Spleen (tissue), 11 donors: ENCODE results near the gene VAMP3. TPM values are rescaled to one million over a fixed set of nuclear protein-coding genes. Genes with fewer than 3 reads are reported as not detected.

Experiments
- DNase-seq: peaks from one replicate; pipeline ENCODE4 v3.0.0-alpha.2; 2020
- H3K27ac ChIP-seq, 8 donors: fragments of 200-600 bp; sonication (generic) in 7 of 8; 1 replicate in 4 of 8; 2 replicates in 4 of 8; pipeline versions ENCODE4 v1.5.0 to v1.8.0; 2016 to 2021; ENCODE audit warnings: inconsistent platforms in 4 of 8, mild to moderate bottlenecking in 4 of 8, moderate library complexity in 1 of 8
- H3K27me3 ChIP-seq, 7 donors: fragments of 200-600 bp; sonication (generic) in 6 of 7; replicated peaks in 1 of 7; 1 replicate in 4 of 7; 2 replicates in 3 of 7; pipeline versions ENCODE4 v1.5.0 to v1.8.0; 2016 to 2021; ENCODE audit warnings: inconsistent platforms in 3 of 7, mild to moderate bottlenecking in 1 of 7
- H3K36me3 ChIP-seq, 6 donors: fragments of 200-600 bp; sonication (generic) in 5 of 6; 1 replicate in 4 of 6; 2 replicates in 2 of 6; pipeline versions ENCODE4 v1.5.0 to v1.8.0; 2016 to 2021; ENCODE audit warnings: inconsistent platforms in 2 of 6
- H3K4me1 ChIP-seq, 6 donors: fragments of 200-600 bp; sonication (generic) in 5 of 6; 1 replicate in 3 of 6; 2 replicates in 3 of 6; pipeline versions ENCODE4 v1.5.0 to v1.8.0; 2016 to 2021; ENCODE audit warnings: inconsistent platforms in 3 of 6
- H3K4me3 ChIP-seq, 8 donors: fragments of 200-600 bp; sonication (generic) in 7 of 8; 1 replicate in 4 of 8; 2 replicates in 4 of 8; pipeline versions ENCODE4 v1.5.0 to v1.8.0; 2016 to 2021; ENCODE audit warnings: inconsistent platforms in 4 of 8, mild to moderate bottlenecking in 4 of 8, moderate library complexity in 2 of 8
- H3K9me3 ChIP-seq, 8 donors: fragments of 200-600 bp; sonication (generic) in 7 of 8; 1 replicate in 4 of 8; 2 replicates in 4 of 8; pipeline versions ENCODE4 v1.5.0 to v1.8.0; 2016 to 2021; ENCODE audit warnings: inconsistent platforms in 4 of 8
- POLR2A ChIP-seq, 3 donors: fragments of 450-650 bp; IDR thresholded peaks; one replicate each; pipeline ENCODE4 v1.5.1; 2017; ENCODE audit warnings: antibody characterized with exemption in 3 of 3, mild to moderate bottlenecking in 1 of 3
- POLR2AphosphoS5 ChIP-seq, 3 donors: sonication (generic); formaldehyde crosslinking; IDR thresholded peaks; one replicate each; pipeline ENCODE4 v1.5.1; 2017; ENCODE audit warnings: antibody characterized with exemption in 3 of 3
- WGBS, 5 donors: extraction: QIAGEN DNeasy Blood & Tissue Kit in 3 of 5; methylation state at CpG; one replicate each; pipeline versions ENCODE4 v1.1.5 to v1.1.7; 2013 to 2018; 5-methylcytosine and 5-hydroxymethylcytosine counted together
- intact Hi-C: fragments of 100-400 bp; cut with DNase I; formaldehyde crosslinking; loops from one replicate; pipeline ENCODE4 v1.15.0; 2023; ENCODE audit warnings: low total_unique reads
- polyA plus RNA-seq, 3 donors: library from polyadenylated mRNA; stranded (reverse); fragments of 200-250 nt; gene quantifications; one replicate each; pipeline ENCODE4 v1.2.1, GENCODE V29; 2013
- total RNA-seq, 7 donors: library from RNA; depleted of rRNA in 3 of 7; stranded (reverse); fragments of >200 nt in 3 of 7; fragmentation: NEBNext Ultra II Directional in 4 of 7; extraction: Animal tissue kit (Norgen Biotek cat#: 25700) in 4 of 7; gene quantifications; one replicate each; pipeline versions ENCODE4 v1.1.0 to v1.2.1, GENCODE V29; 2016 to 2021
- TF ChIP-seq, protein P1 (sequence below), 11 experiments: fragments of 200-600 bp in 7 of 11; fragments of 450-650 bp in 4 of 11; sonication (generic) in 4 of 11; IDR thresholded peaks in 8 of 11; conservative IDR thresholded peaks in 3 of 11; 1 replicate in 7 of 11; 2 replicates in 4 of 11; pipeline versions ENCODE4 v1.4.0 to v1.8.0; 2016 to 2021; ENCODE audit warnings: antibody characterized with exemption in 11 of 11, inconsistent platforms in 4 of 11, mild to moderate bottlenecking in 1 of 11
- donor health status: healthy with polysubstance abuse.
- donor health status: DM: no; HTN: no; CAD: no; lungs with moderate emphysema.
- donor health status: DM: no; HTN: no; CAD: no.
- donor health status: Bipolar disorder and iron deficiency.
- donor health status: healthy.
- donor health status: DM: no; HTN: no; CAD: no.
- donor health status: DM: yes; HTN: yes; CAD: no.

Gene VAMP3
- total and polyA plus RNA-seq, 10 donors = 29.9 to 181 (median 81.6) TPM

DNA sequence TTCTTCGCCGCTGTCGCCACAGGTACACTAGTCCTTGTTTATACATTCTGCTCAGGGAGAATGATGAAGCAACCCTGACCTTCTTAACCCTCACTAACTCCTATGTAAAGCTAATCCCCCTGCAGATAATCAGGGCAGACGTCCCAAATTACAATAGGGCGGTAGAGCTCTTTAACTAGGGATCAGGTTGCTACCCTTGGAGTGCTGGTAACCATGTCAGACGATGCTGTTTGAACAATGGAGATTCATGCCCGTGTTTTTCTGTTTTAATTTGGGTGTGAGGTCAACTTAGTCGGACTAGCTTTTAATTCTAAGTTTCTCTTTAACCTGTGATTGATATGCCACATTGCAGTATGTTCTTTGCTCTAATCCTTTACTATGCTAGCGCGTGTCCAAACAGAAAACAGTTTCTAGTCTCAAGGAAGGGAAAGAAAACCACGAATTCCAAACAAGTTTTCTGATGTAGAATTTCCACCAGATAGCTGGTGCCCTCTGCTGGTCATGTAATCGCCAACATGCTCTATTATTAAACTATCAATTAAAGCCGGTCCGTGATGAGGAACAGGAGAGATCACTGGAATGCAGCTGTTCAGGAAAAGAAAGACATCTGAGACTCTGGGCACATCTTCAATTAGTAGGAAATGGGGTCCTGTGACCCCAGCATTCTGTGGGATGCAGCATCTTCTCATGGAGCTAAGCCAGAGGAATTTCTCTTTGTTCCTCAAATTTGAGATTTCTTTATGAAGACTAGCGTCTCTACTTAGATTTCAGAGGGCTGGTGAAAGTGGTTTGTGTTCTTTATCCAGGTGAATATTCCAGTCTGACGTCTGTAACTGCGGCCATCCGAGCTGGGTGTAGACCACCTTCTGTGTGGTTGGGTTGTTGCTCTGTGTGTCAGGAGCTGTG lies 18.3 kb upstream of the VAMP3 start:
- TF ChIP-seq, protein P1, sequence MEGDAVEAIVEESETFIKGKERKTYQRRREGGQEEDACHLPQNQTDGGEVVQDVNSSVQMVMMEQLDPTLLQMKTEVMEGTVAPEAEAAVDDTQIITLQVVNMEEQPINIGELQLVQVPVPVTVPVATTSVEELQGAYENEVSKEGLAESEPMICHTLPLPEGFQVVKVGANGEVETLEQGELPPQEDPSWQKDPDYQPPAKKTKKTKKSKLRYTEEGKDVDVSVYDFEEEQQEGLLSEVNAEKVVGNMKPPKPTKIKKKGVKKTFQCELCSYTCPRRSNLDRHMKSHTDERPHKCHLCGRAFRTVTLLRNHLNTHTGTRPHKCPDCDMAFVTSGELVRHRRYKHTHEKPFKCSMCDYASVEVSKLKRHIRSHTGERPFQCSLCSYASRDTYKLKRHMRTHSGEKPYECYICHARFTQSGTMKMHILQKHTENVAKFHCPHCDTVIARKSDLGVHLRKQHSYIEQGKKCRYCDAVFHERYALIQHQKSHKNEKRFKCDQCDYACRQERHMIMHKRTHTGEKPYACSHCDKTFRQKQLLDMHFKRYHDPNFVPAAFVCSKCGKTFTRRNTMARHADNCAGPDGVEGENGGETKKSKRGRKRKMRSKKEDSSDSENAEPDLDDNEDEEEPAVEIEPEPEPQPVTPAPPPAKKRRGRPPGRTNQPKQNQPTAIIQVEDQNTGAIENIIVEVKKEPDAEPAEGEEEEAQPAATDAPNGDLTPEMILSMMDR (IDR thresholded peaks at IDR 0.05 in 8 of 11, conservative IDR thresholded peaks at IDR 0.05 in 3 of 11) = peak; percentile 42 to 86 (median 74)
- TF ChIP-seq POLR2A (IDR thresholded peaks at IDR 0.05) = no peak
- intact Hi-C loops = loop anchor here (2.0 kb wide), 1 partner anchor 86 kb away; no protein-coding TSS in a partner anchor
- Histone ChIP-seq H3K9me3 (no peaks in the 10 kb centered on the region), H3K27ac (peak overlapping the region in 2 of 8 donors; percentile 9 to 19), H3K4me3 (peak overlapping the region in 2 of 8 donors; percentile 4 to 48), H3K4me1 (peaks cover 6 to 47% (median 29%) of the 10 kb centered on the region in 6 donors), H3K27me3 (no peaks in the 10 kb centered on the region), H3K36me3 (peaks cover 0 to 10% (median 0%) of the 10 kb centered on the region in 6 donors)
- no peak for DNase-seq
- 29 to 37% (median 35%) methylated on average over 18 of the region's 18 CpGs for WGBS, 5 donors

DNA sequence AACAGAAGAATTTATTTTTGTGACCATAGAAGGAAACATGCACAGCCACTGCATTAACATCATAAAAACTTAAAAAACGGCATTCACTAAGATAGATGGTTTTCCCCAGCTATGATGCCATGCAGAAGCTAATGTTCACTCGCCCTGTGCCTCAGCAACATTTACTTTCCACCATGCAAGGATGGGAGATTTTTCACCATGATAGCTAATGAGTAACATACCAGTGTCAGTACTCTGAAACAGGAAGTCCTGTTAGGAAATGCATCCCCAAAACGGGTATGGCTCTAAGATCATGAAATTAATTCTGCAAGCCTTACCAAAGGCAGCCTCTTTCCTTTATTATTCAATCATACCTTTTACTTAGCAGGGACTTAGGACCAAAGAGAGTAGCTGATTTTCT lies 17.5 kb upstream of the VAMP3 start:
- Histone ChIP-seq H3K27ac (no peak overlapping the region), H3K4me3 (no peak overlapping the region), H3K27me3 (no peaks in the 10 kb centered on the region), H3K4me1 (peaks cover 6 to 46% (median 29%) of the 10 kb centered on the region in 6 donors), H3K9me3 (no peaks in the 10 kb centered on the region), H3K36me3 (peaks cover 0 to 10% (median 0%) of the 10 kb centered on the region in 6 donors)
- no peak for DNase-seq
- intact Hi-C loops = loop anchor here (2.0 kb wide), 1 partner anchor 87 kb away; no protein-coding TSS in a partner anchor
- TF ChIP-seq POLR2AphosphoS5 (IDR thresholded peaks at IDR 0.05) = no peak
- TF ChIP-seq POLR2A (IDR thresholded peaks at IDR 0.05) = no peak
- TF ChIP-seq, protein P1 (IDR thresholded peaks at IDR 0.05 in 8 of 11, conservative IDR thresholded peaks at IDR 0.05 in 3 of 11) = no peak
- WGBS, 5 donors = 31 to 44% (median 37%) methylated on average over 3 of the region's 3 CpGs

DNA sequence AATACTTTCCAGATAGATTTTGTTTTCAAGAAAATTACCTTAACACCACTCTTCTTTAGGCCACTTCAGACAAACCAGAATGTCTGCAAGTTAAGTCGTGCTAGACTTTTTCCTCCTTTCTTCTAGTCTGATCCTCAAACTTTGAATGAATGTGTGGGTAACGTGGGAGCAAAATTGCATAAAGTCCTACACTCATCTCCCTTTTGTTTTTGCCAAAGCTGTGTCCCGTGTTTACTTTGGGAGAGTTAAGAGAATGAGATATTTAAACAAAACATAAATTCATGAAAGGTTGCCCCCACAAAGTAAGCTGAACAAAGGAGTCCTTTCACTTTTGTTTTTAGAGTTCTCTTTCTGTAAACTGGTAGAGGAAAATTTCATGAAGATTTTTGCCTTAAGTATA lies 16.9 kb upstream of the VAMP3 start:
- Histone ChIP-seq H3K4me1 (peaks cover 6 to 40% (median 29%) of the 10 kb centered on the region in 6 donors), H3K27me3 (no peaks in the 10 kb centered on the region), H3K4me3 (no peak overlapping the region), H3K9me3 (no peaks in the 10 kb centered on the region), H3K27ac (no peak overlapping the region), H3K36me3 (peaks cover 0 to 10% (median 0%) of the 10 kb centered on the region in 6 donors)
- TF ChIP-seq, protein P1 (IDR thresholded peaks at IDR 0.05 in 8 of 11, conservative IDR thresholded peaks at IDR 0.05 in 3 of 11) = no peak
- TF ChIP-seq POLR2AphosphoS5 (IDR thresholded peaks at IDR 0.05) (no peak), POLR2A (IDR thresholded peaks at IDR 0.05) (no peak)
- DNase-seq = no peak
- WGBS, 5 donors = 69 to 81% (median 73%) methylated on average over 3 of the region's 3 CpGs
- intact Hi-C loops = no loop called here

DNA sequence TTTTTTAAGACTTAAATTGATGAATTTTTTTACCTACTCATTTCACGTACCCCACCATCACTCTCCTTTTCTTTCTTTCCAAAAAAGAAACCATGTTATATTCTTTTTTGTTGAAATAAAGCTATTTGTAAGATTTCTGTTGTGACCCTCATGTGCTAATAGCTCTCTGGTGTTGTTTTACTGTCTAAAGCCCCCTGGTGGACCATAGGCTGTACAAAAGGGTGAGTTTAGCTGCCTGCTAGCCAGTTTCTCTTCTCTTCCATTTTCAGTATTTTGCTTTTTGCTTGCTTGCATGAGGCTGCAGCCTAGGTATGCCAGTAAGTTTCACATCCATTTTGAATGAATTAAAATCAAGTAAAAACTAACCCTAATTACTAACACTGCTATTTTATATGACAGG lies 15.6 kb upstream of the VAMP3 start:
- Histone ChIP-seq H3K4me1 (peaks cover 6 to 38% (median 29%) of the 10 kb centered on the region in 6 donors), H3K9me3 (no peaks in the 10 kb centered on the region), H3K4me3 (no peak overlapping the region), H3K27me3 (no peaks in the 10 kb centered on the region), H3K27ac (no peak overlapping the region), H3K36me3 (peaks cover 0 to 1% (median 0%) of the 10 kb centered on the region in 6 donors)
- TF ChIP-seq POLR2AphosphoS5 (IDR thresholded peaks at IDR 0.05) = no peak
- TF ChIP-seq, protein P1 (IDR thresholded peaks at IDR 0.05 in 8 of 11, conservative IDR thresholded peaks at IDR 0.05 in 3 of 11) = peak in 1 of 11 experiments; percentile 17
- WGBS, 5 donors = 0 to 98% (median 92%) methylated on average over 1 of the region's 1 CpG
- no peak for DNase-seq
- intact Hi-C loops = no loop called here
